ENCODE measurements around the gene SLC36A1.
"Not testable (repeated sequence)": the region's sequence is repeated elsewhere in the genome, so short reads cannot be mapped to it uniquely, and the experiment has no call there.

SLC36A1 gene

DNA sequence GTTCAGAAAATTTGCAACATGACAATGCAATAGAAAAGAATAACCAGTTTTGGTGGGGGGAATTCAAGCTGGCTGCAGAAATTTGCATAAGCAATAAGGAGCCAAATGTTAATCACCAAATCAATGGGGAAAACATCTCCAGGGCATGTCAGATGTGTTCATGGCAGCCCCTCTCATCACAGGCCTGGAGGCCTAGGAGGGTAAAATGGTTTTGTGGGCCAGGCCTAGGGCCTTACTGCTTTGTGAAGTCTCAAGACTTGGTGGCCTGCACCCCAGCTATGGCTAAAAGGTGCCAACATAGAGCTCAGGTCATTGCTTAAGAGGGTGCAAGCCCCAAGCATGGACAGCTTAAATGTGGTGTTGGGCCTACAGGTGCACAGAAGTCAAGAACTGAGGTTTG lies 29.7 kb upstream of the SLC36A1 start:
- no peak for ATAC-seq
- no peak for TF ChIP-seq ZNF70 (CRISPR knock-in tag; IDR thresholded peaks at IDR 0.05)
- TF ChIP-seq PPARA (CRISPR knock-in tag; IDR thresholded peaks at IDR 0.05; ENCODE audit: borderline replicate concordance) = no peak

DNA sequence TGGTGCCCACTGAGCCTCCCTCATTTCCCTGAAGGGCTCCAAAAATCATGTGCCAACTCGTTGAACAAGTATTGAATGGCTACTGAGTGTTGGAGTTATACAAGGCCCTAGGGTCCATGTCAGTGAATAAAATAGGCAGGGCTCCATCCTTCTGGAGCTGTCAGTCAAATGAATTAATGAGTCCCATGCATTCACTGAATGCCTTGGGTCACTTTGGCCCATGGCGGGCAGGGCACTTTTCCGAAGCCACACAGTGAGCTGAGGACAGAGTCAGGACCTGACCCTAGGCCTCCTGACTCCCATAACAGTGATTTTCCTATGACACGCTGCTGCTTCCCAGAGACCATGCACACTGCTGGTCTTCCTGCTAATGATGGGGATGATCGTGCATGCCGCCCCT lies 27.3 kb upstream of the SLC36A1 start:
- TF ChIP-seq BACH2 (CRISPR knock-in tag; IDR thresholded peaks at IDR 0.05; ENCODE audit: borderline replicate concordance) (no peak), CSDC2 (CRISPR knock-in tag; IDR thresholded peaks at IDR 0.05) (no peak), ZC3H10 (CRISPR knock-in tag; IDR thresholded peaks at IDR 0.05) (no peak), TCF4 (CRISPR knock-in tag; IDR thresholded peaks at IDR 0.05; ENCODE audit: borderline replicate concordance) (no peak), ZNF70 (CRISPR knock-in tag; IDR thresholded peaks at IDR 0.05) (no peak), ISL1 (CRISPR knock-in tag; IDR thresholded peaks at IDR 0.05) (no peak), ZNF8 (CRISPR knock-in tag; IDR thresholded peaks at IDR 0.05) (no peak), TOX (CRISPR knock-in tag; IDR thresholded peaks at IDR 0.05; ENCODE audit: borderline replicate concordance) (no peak), SNAI2 (CRISPR knock-in tag; IDR thresholded peaks at IDR 0.05) (no peak), PPARA (CRISPR knock-in tag; IDR thresholded peaks at IDR 0.05; ENCODE audit: borderline replicate concordance) (no peak), OSR1 (CRISPR knock-in tag; IDR thresholded peaks at IDR 0.05) (no peak)
- TF ChIP-seq, protein P1, sequence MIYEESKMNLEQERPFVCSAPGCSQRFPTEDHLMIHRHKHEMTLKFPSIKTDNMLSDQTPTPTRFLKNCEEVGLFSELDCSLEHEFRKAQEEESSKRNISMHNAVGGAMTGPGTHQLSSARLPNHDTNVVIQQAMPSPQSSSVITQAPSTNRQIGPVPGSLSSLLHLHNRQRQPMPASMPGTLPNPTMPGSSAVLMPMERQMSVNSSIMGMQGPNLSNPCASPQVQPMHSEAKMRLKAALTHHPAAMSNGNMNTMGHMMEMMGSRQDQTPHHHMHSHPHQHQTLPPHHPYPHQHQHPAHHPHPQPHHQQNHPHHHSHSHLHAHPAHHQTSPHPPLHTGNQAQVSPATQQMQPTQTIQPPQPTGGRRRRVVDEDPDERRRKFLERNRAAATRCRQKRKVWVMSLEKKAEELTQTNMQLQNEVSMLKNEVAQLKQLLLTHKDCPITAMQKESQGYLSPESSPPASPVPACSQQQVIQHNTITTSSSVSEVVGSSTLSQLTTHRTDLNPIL (CRISPR knock-in tag; IDR thresholded peaks at IDR 0.05; ENCODE audit: low read depth) = no peak
- ATAC-seq = no peak

DNA sequence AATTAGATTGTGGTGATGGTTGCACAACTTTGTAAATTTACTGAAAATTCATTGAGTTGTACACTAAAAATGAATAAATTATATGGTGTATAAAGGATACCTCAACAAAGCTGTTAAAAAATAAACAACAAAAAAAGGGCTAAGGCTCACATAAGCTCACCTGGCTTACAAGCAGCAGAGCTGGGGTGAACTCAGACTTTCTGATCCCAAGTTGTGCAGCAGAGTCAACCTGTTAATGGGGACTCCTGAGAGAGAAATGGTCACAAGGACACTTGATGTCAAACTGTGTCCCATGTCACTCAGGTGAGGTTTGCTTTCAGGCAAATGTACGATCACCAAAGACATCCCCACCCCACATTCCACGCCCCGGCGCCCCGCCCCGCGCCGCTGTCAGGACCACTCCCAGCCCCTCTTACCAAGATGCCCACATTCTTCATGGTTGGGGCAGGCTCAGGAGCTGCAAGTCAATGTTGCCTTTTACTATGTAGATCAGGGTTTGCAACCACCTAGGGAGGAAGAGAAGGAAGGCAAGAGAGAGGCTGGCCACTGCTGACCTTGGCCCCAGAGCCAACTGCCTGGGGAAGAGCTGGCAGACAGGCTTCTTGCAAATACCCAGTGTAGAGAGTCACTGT lies 22.4 kb upstream of the SLC36A1 start:
- TF ChIP-seq, protein P2, sequence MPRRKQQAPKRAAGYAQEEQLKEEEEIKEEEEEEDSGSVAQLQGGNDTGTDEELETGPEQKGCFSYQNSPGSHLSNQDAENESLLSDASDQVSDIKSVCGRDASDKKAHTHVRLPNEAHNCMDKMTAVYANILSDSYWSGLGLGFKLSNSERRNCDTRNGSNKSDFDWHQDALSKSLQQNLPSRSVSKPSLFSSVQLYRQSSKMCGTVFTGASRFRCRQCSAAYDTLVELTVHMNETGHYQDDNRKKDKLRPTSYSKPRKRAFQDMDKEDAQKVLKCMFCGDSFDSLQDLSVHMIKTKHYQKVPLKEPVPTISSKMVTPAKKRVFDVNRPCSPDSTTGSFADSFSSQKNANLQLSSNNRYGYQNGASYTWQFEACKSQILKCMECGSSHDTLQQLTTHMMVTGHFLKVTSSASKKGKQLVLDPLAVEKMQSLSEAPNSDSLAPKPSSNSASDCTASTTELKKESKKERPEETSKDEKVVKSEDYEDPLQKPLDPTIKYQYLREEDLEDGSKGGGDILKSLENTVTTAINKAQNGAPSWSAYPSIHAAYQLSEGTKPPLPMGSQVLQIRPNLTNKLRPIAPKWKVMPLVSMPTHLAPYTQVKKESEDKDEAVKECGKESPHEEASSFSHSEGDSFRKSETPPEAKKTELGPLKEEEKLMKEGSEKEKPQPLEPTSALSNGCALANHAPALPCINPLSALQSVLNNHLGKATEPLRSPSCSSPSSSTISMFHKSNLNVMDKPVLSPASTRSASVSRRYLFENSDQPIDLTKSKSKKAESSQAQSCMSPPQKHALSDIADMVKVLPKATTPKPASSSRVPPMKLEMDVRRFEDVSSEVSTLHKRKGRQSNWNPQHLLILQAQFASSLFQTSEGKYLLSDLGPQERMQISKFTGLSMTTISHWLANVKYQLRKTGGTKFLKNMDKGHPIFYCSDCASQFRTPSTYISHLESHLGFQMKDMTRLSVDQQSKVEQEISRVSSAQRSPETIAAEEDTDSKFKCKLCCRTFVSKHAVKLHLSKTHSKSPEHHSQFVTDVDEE (CRISPR knock-in tag; IDR thresholded peaks at IDR 0.05) = no peak
- no peak for TF ChIP-seq ZFP3 (CRISPR knock-in tag; IDR thresholded peaks at IDR 0.05)
- TF ChIP-seq ZC3H10 (CRISPR knock-in tag; IDR thresholded peaks at IDR 0.05) = no peak
- no peak for TF ChIP-seq SNAI2 (CRISPR knock-in tag; IDR thresholded peaks at IDR 0.05)
- no peak for ATAC-seq

DNA sequence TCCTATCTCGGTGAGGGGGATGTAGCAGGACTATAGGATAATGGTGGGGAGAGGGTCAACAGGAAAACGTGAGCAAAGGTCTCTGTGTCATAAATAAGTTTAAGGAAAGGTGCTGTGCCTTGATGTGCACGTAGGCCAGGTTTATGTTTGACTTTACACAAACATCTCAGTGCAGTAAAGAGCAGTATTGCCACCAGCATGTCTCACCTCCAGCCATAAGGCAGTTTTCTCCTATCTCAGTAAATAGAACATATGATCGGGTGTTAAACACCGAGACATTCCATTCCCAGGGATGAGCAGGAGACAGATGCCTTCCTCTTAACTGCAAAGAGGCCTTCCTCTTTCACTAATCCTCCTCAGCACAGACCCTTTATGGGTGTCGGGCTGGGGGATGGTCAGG lies 21.1 kb upstream of the SLC36A1 start:
- not testable (repeated sequence) for ATAC-seq

DNA sequence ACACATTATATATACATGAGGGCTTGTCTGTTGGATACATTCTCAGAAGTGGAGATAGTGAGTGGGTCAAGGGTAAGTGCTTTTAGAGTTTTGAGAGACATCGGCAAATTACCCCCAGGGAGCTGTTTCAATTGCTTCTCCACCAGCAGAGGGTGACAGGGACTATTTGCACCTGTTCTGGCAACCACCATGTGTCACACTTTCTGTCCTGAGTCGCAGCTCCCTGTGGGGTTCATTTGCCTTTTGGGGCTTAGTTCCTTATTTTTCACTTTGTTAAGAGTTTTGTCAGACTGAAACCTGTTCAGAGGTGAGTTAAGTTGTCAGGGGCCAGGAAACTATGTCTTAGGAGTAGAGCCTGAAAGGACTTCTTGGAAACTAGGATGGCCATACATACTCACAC lies 20.1 kb upstream of the SLC36A1 start:
- no peak for ATAC-seq
- TF ChIP-seq ZC3H10 (CRISPR knock-in tag; IDR thresholded peaks at IDR 0.05) (no peak), ARNTL (CRISPR knock-in tag; IDR thresholded peaks at IDR 0.05; ENCODE audit: borderline replicate concordance, low read depth) (no peak), ZNF8 (CRISPR knock-in tag; IDR thresholded peaks at IDR 0.05) (no peak), ISL1 (CRISPR knock-in tag; IDR thresholded peaks at IDR 0.05) (no peak), ESRRG (CRISPR knock-in tag; IDR thresholded peaks at IDR 0.05) (no peak), RARB (CRISPR knock-in tag; IDR thresholded peaks at IDR 0.05) (no peak), PPARA (CRISPR knock-in tag; IDR thresholded peaks at IDR 0.05; ENCODE audit: borderline replicate concordance) (no peak), CSDC2 (CRISPR knock-in tag; IDR thresholded peaks at IDR 0.05) (no peak), SNAI2 (CRISPR knock-in tag; IDR thresholded peaks at IDR 0.05) (no peak)
- TF ChIP-seq, protein P3, sequence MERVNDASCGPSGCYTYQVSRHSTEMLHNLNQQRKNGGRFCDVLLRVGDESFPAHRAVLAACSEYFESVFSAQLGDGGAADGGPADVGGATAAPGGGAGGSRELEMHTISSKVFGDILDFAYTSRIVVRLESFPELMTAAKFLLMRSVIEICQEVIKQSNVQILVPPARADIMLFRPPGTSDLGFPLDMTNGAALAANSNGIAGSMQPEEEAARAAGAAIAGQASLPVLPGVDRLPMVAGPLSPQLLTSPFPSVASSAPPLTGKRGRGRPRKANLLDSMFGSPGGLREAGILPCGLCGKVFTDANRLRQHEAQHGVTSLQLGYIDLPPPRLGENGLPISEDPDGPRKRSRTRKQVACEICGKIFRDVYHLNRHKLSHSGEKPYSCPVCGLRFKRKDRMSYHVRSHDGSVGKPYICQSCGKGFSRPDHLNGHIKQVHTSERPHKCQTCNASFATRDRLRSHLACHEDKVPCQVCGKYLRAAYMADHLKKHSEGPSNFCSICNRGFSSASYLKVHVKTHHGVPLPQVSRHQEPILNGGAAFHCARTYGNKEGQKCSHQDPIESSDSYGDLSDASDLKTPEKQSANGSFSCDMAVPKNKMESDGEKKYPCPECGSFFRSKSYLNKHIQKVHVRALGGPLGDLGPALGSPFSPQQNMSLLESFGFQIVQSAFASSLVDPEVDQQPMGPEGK (CRISPR knock-in tag; IDR thresholded peaks at IDR 0.05; ENCODE audit: borderline replicate concordance) = no peak
- TF ChIP-seq, protein P4, sequence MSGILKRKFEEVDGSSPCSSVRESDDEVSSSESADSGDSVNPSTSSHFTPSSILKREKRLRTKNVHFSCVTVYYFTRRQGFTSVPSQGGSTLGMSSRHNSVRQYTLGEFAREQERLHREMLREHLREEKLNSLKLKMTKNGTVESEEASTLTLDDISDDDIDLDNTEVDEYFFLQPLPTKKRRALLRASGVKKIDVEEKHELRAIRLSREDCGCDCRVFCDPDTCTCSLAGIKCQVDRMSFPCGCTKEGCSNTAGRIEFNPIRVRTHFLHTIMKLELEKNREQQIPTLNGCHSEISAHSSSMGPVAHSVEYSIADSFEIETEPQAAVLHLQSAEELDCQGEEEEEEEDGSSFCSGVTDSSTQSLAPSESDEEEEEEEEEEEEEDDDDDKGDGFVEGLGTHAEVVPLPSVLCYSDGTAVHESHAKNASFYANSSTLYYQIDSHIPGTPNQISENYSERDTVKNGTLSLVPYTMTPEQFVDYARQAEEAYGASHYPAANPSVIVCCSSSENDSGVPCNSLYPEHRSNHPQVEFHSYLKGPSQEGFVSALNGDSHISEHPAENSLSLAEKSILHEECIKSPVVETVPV (CRISPR knock-in tag; IDR thresholded peaks at IDR 0.05) = no peak
